Fibroblast of skin of back (primary cell): Measurements from ENCODE around the gene USP17L5. TPM values are rescaled to one million over a fixed set of nuclear protein-coding genes. Genes with fewer than 3 reads are reported as not detected.
"Not testable (repeated sequence)": the region's sequence is repeated elsewhere in the genome, so short reads cannot be mapped to it uniquely, and the experiment has no call there.

Source experiments
- DNase-seq: peaks from one replicate; pipeline ENCODE4 v3.0.0-alpha.2; 2013
- polyA plus RNA-seq, 2 experiments: library from polyadenylated mRNA; unstranded; fragments of 120-200 nt; gene quantifications; one replicate each; pipeline ENCODE4 v1.2.1, GENCODE V29; 2013; ENCODE audit not compliant: insufficient read length in 2 of 2

USP17L5 gene
- not detected for polyA plus RNA-seq (2013, experiment 1 of 2; ENCODE audit: insufficient read length)
- polyA plus RNA-seq (2013, experiment 2 of 2; ENCODE audit: insufficient read length): not detected

- not testable (repeated sequence) for DNase-seq
Measured at GRCh38 chr4:9339103-9339502, at the start of gene USP17L5. Gene USP17L5, plus strand, starts transcription at chr4:9339403. Its CDS starts 0 bp downstream, at chr4:9339403.

GRCh38 chr4:9324191-9324590, 15.0 kb upstream of the USP17L5 start:
- DNase-seq: not testable (repeated sequence)

- DNase-seq: not testable (repeated sequence)
Measured at GRCh38 chr4:9324865-9325264, 14.3 kb upstream of the USP17L5 start, which contains the start of gene USP17L24. Gene USP17L24, plus strand, starts transcription at chr4:9325165. Its CDS starts 0 bp downstream, at chr4:9325165.

GRCh38 chr4:9329611-9330010, 9.6 kb upstream of the USP17L5 start, which contains the start of gene USP17L25:
Gene USP17L25, plus strand, starts transcription at chr4:9329911. Its CDS starts 0 bp downstream, at chr4:9329911.
- DNase-seq: not testable (repeated sequence)

GRCh38 chr4:9334358-9334757, 4.8 kb upstream of the USP17L5 start, which contains the start of gene USP17L26:
Gene USP17L26, plus strand, starts transcription at chr4:9334658. Its CDS starts 0 bp downstream, at chr4:9334658.
- DNase-seq: not testable (repeated sequence)

GRCh38 chr4:9343848-9344247, 4.6 kb downstream of the USP17L5 start, which contains the start of gene USP17L27:
Gene USP17L27, plus strand, starts transcription at chr4:9344148. Its CDS starts 0 bp downstream, at chr4:9344148.
- not testable (repeated sequence) for DNase-seq

GRCh38 chr4:9348593-9348992, 9.4 kb downstream of the USP17L5 start, which contains the start of gene USP17L28:
Gene USP17L28, plus strand, starts transcription at chr4:9348893. Its CDS starts 0 bp downstream, at chr4:9348893.
- not testable (repeated sequence) for DNase-seq

- DNase-seq: not testable (repeated sequence)
Measured at GRCh38 chr4:9350866-9351265, 11.7 kb downstream of the USP17L5 start.

GRCh38 chr4:9353338-9353737, 14.1 kb downstream of the USP17L5 start, which contains the start of gene USP17L29:
Gene USP17L29, plus strand, starts transcription at chr4:9353638. Its CDS starts 0 bp downstream, at chr4:9353638.
- DNase-seq: not testable (repeated sequence)

- DNase-seq: not testable (repeated sequence)
Measured at GRCh38 chr4:9362829-9363228, 23.6 kb downstream of the USP17L5 start, which contains the start of gene USP17L30. Gene USP17L30, plus strand, starts transcription at chr4:9363129. Its CDS starts 0 bp downstream, at chr4:9363129.

GRCh38 chr4:9379881-9380280, 40.7 kb downstream of the USP17L5 start:
- DNase-seq: not testable (repeated sequence)

GRCh38 chr4:9381012-9381534, 41.9 kb downstream of the USP17L5 start:
- peak; percentile 4 for DNase-seq

GRCh38 chr4:9384126-9384525, 44.9 kb downstream of the USP17L5 start:
- DNase-seq: no peak

- DNase-seq: not testable (repeated sequence)
Measured at GRCh38 chr4:9389001-9389400, 49.8 kb downstream of the USP17L5 start.
